HEK293 (cell line): Measurements from ENCODE around the gene TLCD3B.

Source experiments
- GLIS1 ChIP-seq: fragments of 450-650 bp; formaldehyde crosslinking; IDR thresholded peaks from 2 replicates; pipeline ENCODE4 v1.5.1; 2016; ENCODE audit warnings: missing biosample characterization, missing genetic modification characterization
- IKZF3 ChIP-seq: fragments of 450-650 bp; IDR thresholded peaks from 2 replicates; pipeline ENCODE4 v1.5.0; 2018; ENCODE audit warnings: missing biosample characterization, mild to moderate bottlenecking, missing genetic modification characterization, moderate library complexity
- KLF10 ChIP-seq: fragments of 450-650 bp; IDR thresholded peaks from 2 replicates; pipeline ENCODE4 v1.5.1; 2018; ENCODE audit warnings: missing biosample characterization, mild to moderate bottlenecking, missing genetic modification characterization
- KLF16 ChIP-seq: fragments of 450-650 bp; formaldehyde crosslinking; IDR thresholded peaks from 2 replicates; pipeline ENCODE4 v1.5.1; 2017; ENCODE audit warnings: missing biosample characterization, missing genetic modification characterization
- KLF9 ChIP-seq: fragments of 450-650 bp; formaldehyde crosslinking; IDR thresholded peaks from 2 replicates; pipeline ENCODE4 v1.5.1; 2016; ENCODE audit warnings: missing biosample characterization, missing genetic modification characterization, low read depth
- MEIS1 ChIP-seq: sonication (generic); formaldehyde crosslinking; IDR thresholded peaks from 2 replicates; pipeline ENCODE4 v1.8.1; 2022; ENCODE audit warnings: missing genetic modification reagents, mild to moderate bottlenecking, borderline replicate concordance
- ZEB2 ChIP-seq: fragments of 450-650 bp; formaldehyde crosslinking; IDR thresholded peaks from 2 replicates; pipeline ENCODE4 v1.5.1; 2016; ENCODE audit warnings: missing biosample characterization, missing genetic modification characterization
- ZIC2 ChIP-seq: fragments of 450-650 bp; formaldehyde crosslinking; IDR thresholded peaks from 2 replicates; pipeline ENCODE4 v1.5.1; 2016; ENCODE audit warnings: missing biosample characterization, missing genetic modification characterization
- ZNF10 ChIP-seq: fragments of 450-650 bp; formaldehyde crosslinking; IDR thresholded peaks from 2 replicates; pipeline ENCODE4 v1.5.1; 2017; ENCODE audit warnings: missing biosample characterization, missing genetic modification characterization
- ZNF138 ChIP-seq: fragments of 450-650 bp; formaldehyde crosslinking; IDR thresholded peaks from 2 replicates; pipeline ENCODE4 v1.5.1; 2016; ENCODE audit warnings: missing biosample characterization, missing genetic modification characterization, borderline replicate concordance
- ZNF16 ChIP-seq: fragments of 450-650 bp; formaldehyde crosslinking; IDR thresholded peaks from 2 replicates; pipeline ENCODE4 v1.5.1; 2016; ENCODE audit warnings: low read depth, missing biosample characterization, missing genetic modification characterization
- ZNF202 ChIP-seq: fragments of 450-650 bp; formaldehyde crosslinking; IDR thresholded peaks from 2 replicates; pipeline ENCODE4 v1.5.1; 2016; ENCODE audit warnings: missing biosample characterization, missing genetic modification characterization, borderline replicate concordance
- ZNF335 ChIP-seq: fragments of 450-650 bp; formaldehyde crosslinking; conservative IDR thresholded peaks from 2 replicates; pipeline ENCODE4 v1.5.1; 2016; ENCODE audit warnings: missing biosample characterization, missing genetic modification characterization
- ZNF514 ChIP-seq: fragments of 450-650 bp; formaldehyde crosslinking; IDR thresholded peaks from 2 replicates; pipeline ENCODE4 v1.5.1; 2016; ENCODE audit warnings: missing biosample characterization, missing genetic modification characterization
- ZNF623 ChIP-seq: fragments of 450-650 bp; formaldehyde crosslinking; IDR thresholded peaks from 2 replicates; pipeline ENCODE4 v1.5.1; 2016; ENCODE audit warnings: missing biosample characterization, missing genetic modification characterization
- ZNF654 ChIP-seq: fragments of 450-650 bp; formaldehyde crosslinking; IDR thresholded peaks from 2 replicates; pipeline ENCODE4 v1.5.1; 2016; ENCODE audit warnings: low read depth, missing biosample characterization, missing genetic modification characterization
- ZNF792 ChIP-seq: fragments of 450-650 bp; formaldehyde crosslinking; IDR thresholded peaks from 2 replicates; pipeline ENCODE4 v1.5.1; 2016; ENCODE audit warnings: missing biosample characterization, missing genetic modification characterization
- ZXDB ChIP-seq: fragments of 450-650 bp; formaldehyde crosslinking; IDR thresholded peaks from 2 replicates; pipeline ENCODE4 v1.5.1; 2016; ENCODE audit warnings: missing biosample characterization, missing genetic modification characterization
- TF ChIP-seq, protein P1 (sequence below): fragments of 450-650 bp; formaldehyde crosslinking; IDR thresholded peaks from 2 replicates; pipeline ENCODE4 v1.5.1; 2016; ENCODE audit warnings: missing biosample characterization, missing genetic modification characterization
- TF ChIP-seq, protein P2 (sequence below): fragments of 450-650 bp; formaldehyde crosslinking; IDR thresholded peaks from 2 replicates; pipeline ENCODE4 v1.5.1; 2016; ENCODE audit warnings: missing biosample characterization, missing genetic modification characterization
- TF ChIP-seq, protein P3 (sequence below): fragments of 450-650 bp; formaldehyde crosslinking; IDR thresholded peaks from 2 replicates; pipeline ENCODE4 v1.5.1; 2016; ENCODE audit warnings: missing biosample characterization, missing genetic modification characterization
- TF ChIP-seq, protein P4 (sequence below): fragments of 450-650 bp; formaldehyde crosslinking; IDR thresholded peaks from 2 replicates; pipeline ENCODE4 v1.5.1; 2016; ENCODE audit warnings: missing biosample characterization, missing genetic modification characterization
- TF ChIP-seq, protein P5 (sequence below): fragments of 450-650 bp; formaldehyde crosslinking; conservative IDR thresholded peaks from 2 replicates; pipeline ENCODE4 v1.5.1; 2016; ENCODE audit warnings: low read depth, missing biosample characterization, missing genetic modification characterization

The TLCD3B gene

DNA sequence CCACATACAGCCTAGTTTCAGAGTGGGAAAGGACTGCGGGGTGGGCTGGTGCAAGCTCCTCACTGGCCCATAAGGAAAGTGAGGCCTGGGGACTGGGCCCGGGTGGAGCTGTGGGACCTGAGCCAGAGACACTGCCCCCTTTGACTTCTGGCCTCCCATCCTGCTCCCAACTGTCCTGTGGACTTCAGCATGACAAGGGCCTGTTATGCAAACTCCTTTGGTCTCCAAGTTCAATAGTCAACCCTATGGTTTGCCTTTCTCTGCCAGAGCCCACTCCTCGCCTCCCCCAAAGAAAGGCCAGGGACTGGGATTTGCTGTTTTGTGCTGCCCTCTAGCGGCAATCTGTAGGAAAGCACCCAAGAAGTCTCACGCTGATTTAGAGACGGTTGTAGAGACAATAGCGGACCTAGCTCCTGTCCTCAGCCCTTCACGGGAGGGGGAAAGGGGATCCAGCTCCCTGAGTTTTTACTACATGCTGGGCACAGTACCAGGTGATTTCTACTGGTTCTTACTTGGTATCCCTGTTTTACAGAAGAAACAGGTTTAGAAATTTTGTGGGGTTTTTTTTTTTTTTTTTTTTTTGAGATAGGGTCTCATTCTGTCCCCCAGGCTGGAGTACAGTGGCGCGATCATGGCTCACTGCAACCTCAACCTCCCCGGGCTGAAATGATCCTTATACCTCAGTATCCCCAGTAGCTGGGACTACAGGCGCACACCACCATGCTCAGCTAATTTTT lies 1.2 kb upstream of the TLCD3B start (continued):
- peak; percentile 36; the same call in 1 of the 2 replicates for TF ChIP-seq ZNF335
- no peak for TF ChIP-seq IKZF3
- TF ChIP-seq, protein P1, sequence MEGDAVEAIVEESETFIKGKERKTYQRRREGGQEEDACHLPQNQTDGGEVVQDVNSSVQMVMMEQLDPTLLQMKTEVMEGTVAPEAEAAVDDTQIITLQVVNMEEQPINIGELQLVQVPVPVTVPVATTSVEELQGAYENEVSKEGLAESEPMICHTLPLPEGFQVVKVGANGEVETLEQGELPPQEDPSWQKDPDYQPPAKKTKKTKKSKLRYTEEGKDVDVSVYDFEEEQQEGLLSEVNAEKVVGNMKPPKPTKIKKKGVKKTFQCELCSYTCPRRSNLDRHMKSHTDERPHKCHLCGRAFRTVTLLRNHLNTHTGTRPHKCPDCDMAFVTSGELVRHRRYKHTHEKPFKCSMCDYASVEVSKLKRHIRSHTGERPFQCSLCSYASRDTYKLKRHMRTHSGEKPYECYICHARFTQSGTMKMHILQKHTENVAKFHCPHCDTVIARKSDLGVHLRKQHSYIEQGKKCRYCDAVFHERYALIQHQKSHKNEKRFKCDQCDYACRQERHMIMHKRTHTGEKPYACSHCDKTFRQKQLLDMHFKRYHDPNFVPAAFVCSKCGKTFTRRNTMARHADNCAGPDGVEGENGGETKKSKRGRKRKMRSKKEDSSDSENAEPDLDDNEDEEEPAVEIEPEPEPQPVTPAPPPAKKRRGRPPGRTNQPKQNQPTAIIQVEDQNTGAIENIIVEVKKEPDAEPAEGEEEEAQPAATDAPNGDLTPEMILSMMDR (tag by site-specific recombination): peak; percentile 91
- TF ChIP-seq ZNF623 (tag by site-specific recombination): no peak
- TF ChIP-seq ZEB2 (tag by site-specific recombination): 0 out of 2 replicates have a peak, but pooled peaks have one; percentile 29
- TF ChIP-seq, protein P2, sequence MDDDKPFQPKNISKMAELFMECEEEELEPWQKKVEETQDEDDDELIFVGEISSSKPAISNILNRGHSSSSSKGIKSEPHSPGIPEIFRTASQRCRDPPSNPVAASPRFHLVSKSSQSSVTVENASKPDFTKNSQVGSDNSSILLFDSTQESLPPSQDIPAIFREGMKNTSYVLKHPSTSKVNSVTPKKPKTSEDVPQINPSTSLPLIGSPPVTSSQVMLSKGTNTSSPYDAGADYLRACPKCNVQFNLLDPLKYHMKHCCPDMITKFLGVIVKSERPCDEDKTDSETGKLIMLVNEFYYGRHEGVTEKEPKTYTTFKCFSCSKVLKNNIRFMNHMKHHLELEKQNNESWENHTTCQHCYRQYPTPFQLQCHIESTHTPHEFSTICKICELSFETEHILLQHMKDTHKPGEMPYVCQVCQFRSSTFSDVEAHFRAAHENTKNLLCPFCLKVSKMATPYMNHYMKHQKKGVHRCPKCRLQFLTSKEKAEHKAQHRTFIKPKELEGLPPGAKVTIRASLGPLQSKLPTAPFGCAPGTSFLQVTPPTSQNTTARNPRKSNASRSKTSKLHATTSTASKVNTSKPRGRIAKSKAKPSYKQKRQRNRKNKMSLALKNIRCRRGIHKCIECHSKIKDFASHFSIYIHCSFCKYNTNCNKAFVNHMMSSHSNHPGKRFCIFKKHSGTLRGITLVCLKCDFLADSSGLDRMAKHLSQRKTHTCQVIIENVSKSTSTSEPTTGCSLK (tag by site-specific recombination): no peak
- peak; percentile 16; the same call in 1 of the 2 replicates for TF ChIP-seq GLIS1 (tag by site-specific recombination)
- 0 out of 2 replicates have a peak, but pooled peaks have one; percentile 25 for TF ChIP-seq KLF10 (tag by site-specific recombination)
- no peak for TF ChIP-seq ZNF514 (tag by site-specific recombination)
- TF ChIP-seq ZNF138: no peak
- TF ChIP-seq, protein P3, sequence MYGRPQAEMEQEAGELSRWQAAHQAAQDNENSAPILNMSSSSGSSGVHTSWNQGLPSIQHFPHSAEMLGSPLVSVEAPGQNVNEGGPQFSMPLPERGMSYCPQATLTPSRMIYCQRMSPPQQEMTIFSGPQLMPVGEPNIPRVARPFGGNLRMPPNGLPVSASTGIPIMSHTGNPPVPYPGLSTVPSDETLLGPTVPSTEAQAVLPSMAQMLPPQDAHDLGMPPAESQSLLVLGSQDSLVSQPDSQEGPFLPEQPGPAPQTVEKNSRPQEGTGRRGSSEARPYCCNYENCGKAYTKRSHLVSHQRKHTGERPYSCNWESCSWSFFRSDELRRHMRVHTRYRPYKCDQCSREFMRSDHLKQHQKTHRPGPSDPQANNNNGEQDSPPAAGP (tag by site-specific recombination): 0 out of 2 replicates have a peak, but pooled peaks have one; percentile 64
- TF ChIP-seq ZIC2 (tag by site-specific recombination): 0 out of 2 replicates have a peak, but pooled peaks have one; percentile 11
- no peak for TF ChIP-seq ZNF10
- TF ChIP-seq ZXDB: no peak
- peak; percentile 99 for TF ChIP-seq ZNF654 (tag by site-specific recombination)
- TF ChIP-seq ZNF792 (tag by site-specific recombination): no peak
- TF ChIP-seq, protein P4, sequence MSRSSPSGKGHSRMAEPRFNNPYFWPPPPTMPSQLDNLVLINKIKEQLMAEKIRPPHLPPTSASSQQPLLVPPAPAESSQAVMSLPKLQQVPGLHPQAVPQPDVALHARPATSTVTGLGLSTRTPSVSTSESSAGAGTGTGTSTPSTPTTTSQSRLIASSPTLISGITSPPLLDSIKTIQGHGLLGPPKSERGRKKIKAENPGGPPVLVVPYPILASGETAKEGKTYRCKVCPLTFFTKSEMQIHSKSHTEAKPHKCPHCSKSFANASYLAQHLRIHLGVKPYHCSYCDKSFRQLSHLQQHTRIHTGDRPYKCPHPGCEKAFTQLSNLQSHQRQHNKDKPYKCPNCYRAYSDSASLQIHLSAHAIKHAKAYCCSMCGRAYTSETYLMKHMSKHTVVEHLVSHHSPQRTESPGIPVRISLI (tag by site-specific recombination): peak; percentile 91
- TF ChIP-seq ZNF202 (tag by site-specific recombination): no peak
- TF ChIP-seq, protein P5, sequence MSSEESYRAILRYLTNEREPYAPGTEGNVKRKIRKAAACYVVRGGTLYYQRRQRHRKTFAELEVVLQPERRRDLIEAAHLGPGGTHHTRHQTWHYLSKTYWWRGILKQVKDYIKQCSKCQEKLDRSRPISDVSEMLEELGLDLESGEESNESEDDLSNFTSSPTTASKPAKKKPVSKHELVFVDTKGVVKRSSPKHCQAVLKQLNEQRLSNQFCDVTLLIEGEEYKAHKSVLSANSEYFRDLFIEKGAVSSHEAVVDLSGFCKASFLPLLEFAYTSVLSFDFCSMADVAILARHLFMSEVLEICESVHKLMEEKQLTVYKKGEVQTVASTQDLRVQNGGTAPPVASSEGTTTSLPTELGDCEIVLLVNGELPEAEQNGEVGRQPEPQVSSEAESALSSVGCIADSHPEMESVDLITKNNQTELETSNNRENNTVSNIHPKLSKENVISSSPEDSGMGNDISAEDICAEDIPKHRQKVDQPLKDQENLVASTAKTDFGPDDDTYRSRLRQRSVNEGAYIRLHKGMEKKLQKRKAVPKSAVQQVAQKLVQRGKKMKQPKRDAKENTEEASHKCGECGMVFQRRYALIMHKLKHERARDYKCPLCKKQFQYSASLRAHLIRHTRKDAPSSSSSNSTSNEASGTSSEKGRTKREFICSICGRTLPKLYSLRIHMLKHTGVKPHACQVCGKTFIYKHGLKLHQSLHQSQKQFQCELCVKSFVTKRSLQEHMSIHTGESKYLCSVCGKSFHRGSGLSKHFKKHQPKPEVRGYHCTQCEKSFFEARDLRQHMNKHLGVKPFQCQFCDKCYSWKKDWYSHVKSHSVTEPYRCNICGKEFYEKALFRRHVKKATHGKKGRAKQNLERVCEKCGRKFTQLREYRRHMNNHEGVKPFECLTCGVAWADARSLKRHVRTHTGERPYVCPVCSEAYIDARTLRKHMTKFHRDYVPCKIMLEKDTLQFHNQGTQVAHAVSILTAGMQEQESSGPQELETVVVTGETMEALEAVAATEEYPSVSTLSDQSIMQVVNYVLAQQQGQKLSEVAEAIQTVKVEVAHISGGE: no peak
- TF ChIP-seq MEIS1 (CRISPR knock-in tag): no peak
- 0 out of 2 replicates have a peak, but pooled peaks have one; percentile 10 for TF ChIP-seq KLF9 (tag by site-specific recombination)
- TF ChIP-seq ZNF16 (tag by site-specific recombination): no peak
- TF ChIP-seq KLF16: no peak
- TF ChIP-seq, all 188 proteins: peak for 15
